GM12874 (cell line): ENCODE data around the gene XXYLT1.

Experiments
- CTCF ChIP-seq: IDR thresholded peaks from 2 replicates; pipeline ENCODE4 v1.5.1; 2011; ENCODE audit warnings: low read depth, mild to moderate bottlenecking, control low read depth, low read length, moderate library complexity; ENCODE audit not compliant: insufficient read depth

XXYLT1 gene

GRCh38 chr3:195134431-195134830, 136.5 kb downstream of the XXYLT1 start:
- no peak for TF ChIP-seq CTCF

- no peak for TF ChIP-seq CTCF
Observed at GRCh38 chr3:195133462-195133861, 137.5 kb downstream of the XXYLT1 start.

- no peak for TF ChIP-seq CTCF
Observed at GRCh38 chr3:195133013-195133412, 137.9 kb downstream of the XXYLT1 start.

- no peak for TF ChIP-seq CTCF
Observed at GRCh38 chr3:195131176-195131575, 139.8 kb downstream of the XXYLT1 start.

GRCh38 chr3:195129644-195130492, 141.1 kb downstream of the XXYLT1 start:
- no peak for TF ChIP-seq CTCF

GRCh38 chr3:195129072-195129643, 141.8 kb downstream of the XXYLT1 start:
- TF ChIP-seq CTCF = no peak

- TF ChIP-seq CTCF = no peak
Observed at GRCh38 chr3:195128255-195129071, 142.5 kb downstream of the XXYLT1 start.
